Daoy (cell line): ENCODE results near the gene SULT1C4. TPM values are rescaled to one million over a fixed set of nuclear protein-coding genes. Genes with fewer than 3 reads are reported as not detected.

Source experiments
- DNase-seq: peaks from one replicate; pipeline ENCODE4 v3.0.0-alpha.2; 2015; ENCODE audit warnings: low read depth
- total RNA-seq: library from RNA; depleted of rRNA; stranded (reverse); fragments of >200 nt; shearing (Covaris generic); gene quantifications from 2 replicates; pipeline ENCODE4 v1.2.3, GENCODE V29; 2014

The SULT1C4 gene
- total RNA-seq, 1 experiment from 2014 or later = not detected

DNA sequence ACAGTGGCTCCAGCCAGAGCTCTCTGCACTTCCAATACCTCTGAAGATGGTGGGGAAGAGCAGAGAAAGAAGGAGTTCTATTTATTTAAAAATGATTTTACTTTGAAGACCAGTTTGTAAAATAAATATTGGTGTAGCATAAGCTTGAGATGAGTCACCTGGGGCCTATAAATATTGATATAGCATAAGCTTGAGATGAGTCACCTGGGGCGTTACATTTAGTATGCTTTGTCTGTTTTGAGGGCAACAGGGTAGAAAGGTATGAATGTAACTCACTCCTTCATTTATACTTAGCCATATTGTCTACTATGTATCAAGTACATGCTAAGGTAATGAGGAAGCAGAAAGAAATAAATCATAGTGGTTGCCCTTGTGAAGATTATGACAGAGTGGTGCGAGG is 7.7 kb upstream of the SULT1C4 start:
- peak; percentile 15 for DNase-seq

DNA sequence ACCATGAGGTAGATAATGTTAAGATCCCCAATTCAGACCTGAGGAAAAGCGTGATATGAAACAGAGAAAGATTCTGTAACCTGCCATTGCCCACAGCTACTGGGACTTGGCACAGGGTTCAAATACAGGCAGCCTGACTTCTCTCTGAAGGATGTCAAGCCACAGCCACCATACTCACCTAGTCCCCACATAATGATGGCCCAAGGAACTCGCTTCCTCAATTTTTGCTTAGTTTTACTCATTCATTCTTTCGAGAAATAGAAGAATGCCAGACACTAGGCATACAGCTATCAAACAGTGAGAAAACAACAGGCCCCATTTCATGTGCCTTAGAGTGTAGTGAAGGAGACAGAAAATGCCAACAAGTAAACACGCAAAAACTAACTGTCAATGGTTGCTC is 980 bp upstream of the SULT1C4 start:
- no peak for DNase-seq

DNA sequence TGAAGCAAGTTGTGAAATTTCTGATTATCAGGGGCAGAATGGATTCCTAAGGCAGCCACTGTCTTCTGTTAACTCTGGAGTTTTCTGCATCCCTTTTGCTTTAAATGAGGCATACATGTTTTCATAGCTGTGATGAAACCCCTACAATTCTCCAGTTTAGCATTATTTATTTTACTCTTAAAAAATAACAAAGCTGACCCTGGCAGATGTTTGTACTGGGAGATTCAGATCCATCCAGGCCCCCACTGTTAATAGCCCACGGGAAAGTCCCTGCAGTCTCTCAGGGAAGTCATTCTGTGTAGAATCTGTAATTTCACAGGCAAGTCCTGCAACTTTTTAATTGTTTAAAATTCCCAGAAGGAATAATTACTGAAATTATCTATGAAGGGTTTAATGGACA is 353 bp upstream of the SULT1C4 start:
- DNase-seq = no peak

DNA sequence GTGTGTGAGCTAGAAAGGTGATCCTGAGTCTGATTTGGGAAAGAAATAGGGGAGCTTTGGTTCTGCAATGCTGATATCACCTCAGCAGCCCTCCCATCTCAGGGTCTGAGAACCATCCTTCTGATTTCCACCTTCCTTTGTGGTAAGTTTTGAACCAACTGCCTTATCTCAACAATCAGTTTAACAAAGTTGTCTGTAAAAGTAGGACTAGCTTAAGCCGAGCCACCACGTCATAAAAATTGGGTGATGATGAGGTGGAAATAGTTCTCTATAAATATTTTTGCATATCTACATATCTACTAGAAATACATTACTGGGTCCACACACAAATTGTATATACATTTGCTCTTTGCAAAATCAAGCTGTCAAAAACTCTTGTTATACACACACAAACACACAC is 1.1 kb downstream of the SULT1C4 start:
- DNase-seq = no peak

DNA sequence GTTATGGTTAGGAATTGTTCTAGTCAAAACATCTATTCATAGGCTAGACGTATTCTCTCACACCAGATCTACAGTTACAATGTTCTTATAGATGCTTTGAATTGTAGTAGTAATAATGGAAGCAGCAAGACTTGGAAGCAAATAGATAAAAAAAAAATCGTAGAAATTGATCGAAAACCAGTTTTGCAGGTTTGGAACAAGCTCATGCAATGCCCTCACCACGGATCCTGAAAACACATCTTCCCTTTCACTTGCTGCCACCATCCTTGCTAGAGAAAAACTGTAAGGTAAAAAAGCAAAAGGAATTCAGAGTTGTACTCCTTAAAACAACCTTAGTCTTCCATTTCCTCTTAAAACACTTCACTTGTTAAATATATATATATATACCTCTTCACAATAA is 4.4 kb downstream of the SULT1C4 start:
- DNase-seq = no peak

DNA sequence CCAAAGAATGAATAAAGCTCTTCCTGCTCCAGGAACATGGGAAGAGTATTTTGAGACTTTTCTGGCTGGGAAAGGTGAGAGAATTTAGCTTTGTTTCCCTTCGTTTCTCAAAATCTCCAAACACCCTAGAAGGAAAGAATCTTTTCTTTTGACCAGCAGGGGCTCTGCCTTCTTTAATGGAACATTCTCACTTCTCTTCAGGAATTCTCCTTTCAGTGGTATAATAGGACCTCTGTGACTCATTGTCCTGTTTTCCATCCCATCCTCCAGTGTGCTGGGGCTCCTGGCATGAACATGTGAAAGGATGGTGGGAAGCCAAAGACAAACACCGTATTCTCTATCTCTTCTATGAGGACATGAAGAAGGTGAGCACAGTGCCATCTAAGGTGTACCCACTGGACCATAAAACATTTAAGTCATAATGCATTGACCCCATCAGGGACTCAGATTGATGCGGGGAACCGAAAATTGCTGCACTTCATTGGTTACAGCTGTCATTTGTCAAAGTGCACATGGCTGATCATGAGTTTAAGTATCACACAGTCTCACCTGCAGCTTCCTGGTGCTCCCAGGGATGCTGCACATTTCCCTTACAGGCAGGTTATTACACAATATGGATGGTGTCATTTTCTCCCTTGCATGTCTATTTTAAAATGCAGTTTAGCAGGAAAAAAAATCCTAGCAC is 5.5 kb downstream of the SULT1C4 start:
- no peak for DNase-seq

DNA sequence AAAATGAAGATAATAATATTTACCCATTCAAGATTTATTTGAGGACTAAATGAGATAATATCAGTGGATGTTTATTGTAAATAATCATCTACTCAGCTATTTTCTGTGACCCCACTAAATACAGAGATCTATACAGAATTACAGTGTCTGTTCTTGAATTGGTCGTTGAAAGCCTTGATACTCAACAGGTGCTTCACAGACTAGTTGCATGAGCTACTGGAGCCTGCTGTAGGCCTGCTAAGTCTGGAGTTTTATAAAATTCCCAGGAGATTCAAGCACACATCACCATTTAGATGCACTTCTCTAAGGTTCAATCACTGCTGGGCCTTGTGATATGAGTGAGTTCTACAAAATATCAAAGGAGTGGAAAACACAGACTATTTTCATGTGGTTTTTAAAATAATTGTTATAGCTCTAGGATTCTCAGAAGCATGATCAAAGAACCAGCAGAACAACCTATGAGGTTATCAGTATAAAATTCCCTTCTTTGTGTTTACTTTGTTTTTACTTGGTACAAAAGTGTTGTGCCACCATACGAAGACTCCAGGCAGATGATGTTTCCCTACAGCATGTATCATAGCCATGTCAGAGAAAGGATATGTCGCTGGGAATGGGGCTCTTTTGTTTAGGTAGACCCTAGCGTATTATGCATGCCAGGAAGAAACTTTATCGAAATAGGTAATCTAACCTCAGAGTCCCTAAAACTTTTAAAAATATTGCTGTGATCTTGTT is 7.1 kb downstream of the SULT1C4 start:
- DNase-seq = no peak

DNA sequence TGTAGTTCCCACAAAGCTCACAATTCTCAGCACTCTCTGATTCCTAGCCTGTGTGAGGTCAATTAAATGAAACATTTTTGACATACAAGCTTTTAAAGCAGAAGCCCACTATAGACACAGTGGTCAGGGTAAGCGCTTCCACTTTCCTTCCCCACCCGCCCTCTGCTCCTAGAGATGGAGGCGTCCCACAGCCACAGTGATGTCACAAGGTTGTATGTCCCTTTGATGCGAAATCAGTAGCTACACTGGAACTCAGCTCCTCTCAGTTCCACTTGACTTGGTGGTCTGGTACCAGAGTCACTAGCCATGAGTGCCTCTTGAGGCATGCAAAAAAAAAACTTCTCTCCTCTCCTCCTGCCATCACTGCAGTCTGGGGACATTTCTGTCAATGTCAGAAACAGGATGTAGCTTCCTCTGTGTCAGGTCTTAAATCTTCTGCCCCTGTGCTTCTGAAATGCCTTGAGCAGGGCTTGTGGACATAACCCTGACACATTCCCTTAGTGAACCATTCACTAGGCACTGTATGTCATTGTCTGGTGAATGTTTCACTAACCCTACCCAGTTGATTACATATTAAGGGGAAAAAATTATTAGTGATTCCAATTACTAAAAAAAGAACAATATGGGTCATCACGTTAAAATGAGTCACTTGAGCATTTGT is 7.8 kb downstream of the SULT1C4 start:
- DNase-seq = no peak

DNA sequence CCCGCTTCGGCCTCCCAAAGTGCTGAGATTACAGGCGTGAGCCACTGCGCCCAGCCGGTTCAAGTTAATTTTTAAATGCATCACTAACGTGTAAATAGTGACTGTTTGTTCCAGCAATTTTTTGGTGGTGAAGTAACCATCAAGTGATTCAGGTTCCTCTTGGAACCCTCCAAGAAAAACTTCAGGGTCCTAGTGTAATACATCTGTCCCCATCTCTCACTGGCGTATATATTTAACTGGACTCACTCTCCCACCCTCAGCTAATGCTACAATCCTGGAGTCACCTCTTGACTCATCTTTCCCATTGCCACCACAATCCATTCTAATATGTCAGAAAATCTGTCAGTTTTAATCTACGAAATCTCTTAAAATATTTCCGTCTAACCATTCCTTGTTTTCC is 10.3 kb downstream of the SULT1C4 start:
- DNase-seq = no peak

DNA sequence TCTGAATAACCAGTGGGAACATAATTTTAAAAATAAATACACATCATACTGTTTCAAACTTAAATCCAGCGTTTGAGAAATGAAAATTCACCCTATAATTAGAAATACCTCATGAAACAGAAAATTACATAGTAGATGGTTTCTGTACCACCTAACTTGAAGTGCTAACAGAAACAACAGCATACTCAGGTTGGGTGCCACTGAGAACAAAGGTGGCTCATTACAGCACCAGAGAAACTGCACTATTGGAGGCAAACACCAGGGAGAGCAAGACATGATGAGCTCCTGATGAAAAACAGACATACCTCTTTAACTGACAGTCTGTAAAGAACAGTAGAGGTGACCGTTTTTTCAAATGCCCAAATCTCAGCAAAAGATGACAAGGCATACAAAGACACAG is 12.6 kb downstream of the SULT1C4 start:
- DNase-seq = no peak

DNA sequence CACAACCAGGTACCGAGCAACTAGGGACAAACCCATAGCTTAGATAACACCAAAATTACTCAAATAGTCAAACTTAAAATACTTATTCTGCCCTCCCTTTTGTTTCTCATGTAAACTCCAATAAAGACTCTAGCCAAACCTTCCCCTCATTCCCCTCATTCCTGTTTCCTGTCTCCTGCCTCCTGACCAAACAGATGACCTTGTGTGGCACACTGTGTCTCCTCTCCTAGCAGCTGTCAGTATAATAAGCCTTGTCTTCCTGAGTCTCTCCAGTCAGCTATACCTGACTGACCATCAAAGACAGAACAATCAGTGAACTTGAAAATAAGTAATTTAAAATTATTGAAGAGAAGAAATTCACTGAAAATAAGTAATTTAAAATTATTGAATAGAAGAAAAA is 14.3 kb downstream of the SULT1C4 start:
- DNase-seq = no peak

DNA sequence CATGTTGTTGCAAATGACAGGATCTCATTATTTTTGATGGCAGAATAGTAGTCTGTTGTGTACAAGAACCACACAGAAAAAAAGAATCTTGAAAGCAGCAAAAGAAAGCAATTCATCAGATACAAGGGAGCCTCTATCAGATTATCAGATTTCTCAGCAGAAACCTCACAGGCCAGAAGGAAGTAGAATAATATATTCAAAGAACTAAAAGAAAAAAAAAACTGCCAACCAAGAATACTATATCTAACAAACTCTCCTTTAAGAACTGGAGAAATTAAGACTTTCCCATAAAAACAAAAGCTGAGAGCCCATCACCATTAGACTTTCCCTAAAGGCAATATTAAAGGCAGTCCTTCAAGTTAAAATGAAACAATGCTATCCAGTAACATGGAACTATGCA is 15.4 kb downstream of the SULT1C4 start:
- DNase-seq = no peak

DNA sequence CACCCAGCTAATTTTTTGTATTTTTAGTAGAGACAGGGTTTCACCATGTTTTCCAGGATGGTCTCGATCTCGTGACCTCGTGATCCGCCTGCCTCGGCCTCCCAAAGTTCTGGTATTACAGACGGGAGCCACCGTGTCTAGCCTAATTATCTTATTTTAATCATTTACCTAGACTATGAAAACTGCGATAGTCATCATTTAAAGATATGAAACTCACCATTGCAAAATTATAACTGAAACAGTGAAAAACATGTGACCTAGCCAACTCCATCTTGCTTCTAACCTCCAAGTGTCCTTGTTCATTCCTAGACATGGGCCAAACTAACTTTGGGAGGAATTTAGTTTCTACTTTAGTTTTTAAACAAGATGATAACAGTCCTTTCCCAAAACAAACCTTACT is 17.4 kb downstream of the SULT1C4 start:
- no peak for DNase-seq

DNA sequence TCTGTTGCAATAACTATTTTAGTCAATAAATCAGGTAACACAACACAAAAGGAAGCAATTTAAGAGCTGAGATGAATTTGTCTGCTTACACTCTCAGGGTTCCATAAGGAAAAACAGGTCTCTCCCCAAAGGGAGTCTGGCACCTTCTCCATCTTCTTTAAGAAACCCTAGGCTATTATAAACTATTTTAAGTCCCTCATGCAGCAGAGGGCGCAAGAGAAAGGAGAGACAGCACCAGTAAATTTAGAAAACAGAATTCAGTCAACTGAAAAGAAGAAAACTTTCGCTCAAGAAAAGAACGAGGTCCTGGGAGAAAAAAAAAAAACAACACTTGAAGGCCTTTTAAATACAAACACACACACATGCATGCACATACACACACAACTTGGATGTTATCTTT is 19.1 kb downstream of the SULT1C4 start:
- peak; percentile 41 for DNase-seq

DNA sequence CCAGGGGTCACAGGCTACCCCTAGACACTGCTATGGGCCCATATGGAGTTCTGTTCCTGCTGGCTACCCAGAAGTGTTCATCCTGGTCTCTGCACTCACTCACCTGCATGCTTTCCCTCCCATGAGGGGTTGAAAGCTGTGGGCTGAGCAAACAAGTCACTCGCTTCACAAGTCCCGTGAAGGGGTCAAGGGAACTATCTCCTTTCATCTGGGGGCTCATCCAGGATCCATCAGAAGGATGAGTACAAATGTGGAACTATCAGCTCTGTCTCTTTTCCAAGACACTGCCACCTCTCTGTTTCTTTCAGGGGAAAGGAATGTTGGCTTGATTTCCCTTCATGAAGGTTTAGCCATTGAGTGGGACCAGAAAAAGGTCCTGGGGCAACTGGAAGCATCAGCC is 21.7 kb downstream of the SULT1C4 start:
- DNase-seq = no peak

DNA sequence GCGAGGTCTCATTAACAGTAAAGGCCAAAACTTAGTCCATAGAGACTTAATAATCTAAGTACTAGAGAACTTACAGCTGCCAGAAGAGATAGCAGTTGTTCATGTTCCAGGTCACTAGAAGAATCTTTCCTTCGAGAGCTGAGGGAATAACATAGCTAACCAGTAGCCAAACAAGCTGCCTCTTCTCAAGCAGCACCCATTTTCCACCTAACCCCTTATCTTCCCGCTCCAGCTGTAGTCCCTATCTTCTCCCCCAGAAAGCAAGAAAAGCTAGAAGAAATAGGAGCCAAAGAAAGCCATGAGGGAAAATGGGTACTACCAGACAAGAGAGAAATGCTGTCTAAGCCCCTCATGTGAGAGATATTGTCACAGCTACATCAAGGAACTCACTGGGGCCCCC is 24.0 kb downstream of the SULT1C4 start:
- no peak for DNase-seq

DNA sequence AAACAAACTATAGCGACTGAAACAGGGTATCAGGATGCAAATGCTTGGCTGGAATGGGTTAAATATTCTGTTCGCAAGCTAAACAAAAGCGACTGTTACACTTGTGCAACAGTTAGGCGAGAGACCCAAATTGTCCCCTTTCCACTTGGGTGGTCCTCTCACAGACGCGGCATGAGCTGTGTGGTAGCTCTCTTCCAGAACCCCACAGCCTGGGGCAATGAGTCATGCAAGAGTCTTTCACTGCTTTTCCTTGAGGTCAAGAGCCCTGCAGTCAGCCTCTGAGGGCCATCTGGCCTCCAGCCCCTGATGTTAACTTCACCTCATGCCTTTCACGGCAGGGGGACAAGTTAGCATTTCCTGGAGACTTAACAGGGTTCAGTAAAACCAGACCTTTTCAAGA is 25.7 kb downstream of the SULT1C4 start:
- DNase-seq = peak; percentile 51

DNA sequence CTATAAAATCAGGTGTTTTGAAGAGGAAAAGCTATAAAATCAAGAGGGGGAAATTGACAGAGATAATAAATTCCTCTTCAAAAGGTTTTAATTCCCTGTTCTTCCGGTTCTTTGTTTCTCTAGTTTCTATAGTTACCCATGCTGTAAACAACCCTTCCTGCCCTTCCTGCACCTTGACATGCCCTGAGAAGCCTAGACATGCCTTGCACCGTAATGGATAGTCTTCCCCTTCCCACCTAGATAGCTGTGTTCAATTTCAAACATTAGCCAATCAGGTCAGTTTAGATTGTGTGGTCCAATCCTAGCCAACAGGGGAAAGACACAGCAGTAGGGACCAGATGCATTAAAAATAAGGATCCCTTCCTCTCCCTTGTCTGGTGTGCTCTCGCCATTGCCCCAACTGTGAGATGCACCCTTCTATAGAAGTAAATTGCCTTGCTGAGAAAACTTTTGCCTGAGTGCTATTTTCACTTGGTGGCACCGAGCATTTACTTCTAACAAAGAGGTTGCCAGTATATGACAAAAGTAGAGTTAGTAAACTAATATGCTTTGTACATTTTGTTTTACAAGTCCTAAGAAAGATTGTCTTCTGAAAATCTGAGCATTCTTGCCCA is 27.1 kb downstream of the SULT1C4 start:
- no peak for DNase-seq

DNA sequence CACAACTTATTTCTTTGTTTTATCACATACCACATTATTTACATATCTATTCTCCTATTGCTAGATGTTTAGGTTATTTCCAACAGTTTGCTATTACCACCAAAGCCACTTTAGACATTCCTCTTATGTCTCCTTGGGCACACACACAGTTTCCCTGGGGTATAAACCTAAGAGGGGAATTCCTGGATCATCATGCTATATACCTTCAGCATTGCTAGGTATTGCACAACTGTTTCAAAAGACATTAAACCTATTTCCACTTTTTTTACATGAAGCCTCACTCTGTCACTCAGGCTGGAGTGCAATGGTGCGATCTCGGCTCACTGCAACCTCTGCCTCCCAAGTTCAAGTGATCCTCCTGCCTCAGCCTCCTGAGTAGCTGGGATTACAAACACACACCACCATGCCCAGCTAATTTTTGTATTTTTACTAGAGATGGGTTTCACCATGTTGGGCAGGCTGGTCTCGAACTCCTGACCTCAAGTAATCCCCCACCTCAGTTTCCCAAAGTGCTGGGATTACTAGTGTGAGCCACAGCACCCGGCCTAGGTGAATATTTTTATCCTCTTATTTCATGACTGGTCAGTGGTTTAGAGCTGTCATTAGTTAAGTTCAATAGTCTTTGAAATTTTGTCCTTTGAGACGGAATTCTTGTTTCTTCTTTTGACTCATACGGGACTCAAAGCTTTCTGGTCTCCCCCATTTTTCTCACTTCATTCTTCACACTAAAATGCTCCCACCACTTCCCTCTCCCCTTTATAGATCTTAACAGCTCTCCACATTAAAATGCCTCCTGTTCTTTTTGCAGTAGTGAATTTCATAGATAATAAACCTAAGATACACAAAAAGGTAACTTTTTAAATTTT is 30.3 kb downstream of the SULT1C4 start:
- no peak for DNase-seq

DNA sequence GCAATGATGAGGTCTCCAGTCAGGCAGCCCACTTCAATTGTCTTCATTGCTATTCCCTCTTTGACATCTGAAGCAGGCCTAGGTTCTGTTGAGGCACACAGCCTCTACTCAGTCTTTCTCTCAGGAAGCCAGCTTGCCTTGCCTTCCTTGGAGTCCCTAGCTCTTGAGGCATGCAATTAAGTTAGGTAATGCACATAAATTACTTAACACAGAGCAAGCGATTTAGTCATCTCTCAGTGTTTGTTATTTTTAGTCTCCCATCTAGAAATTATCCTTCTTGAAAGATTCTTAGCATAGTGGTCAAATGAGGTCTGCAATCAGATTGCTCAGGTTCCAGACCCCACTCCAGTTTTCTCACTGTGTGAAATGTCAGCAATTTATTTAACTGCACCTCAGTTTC is 32.0 kb downstream of the SULT1C4 start:
- peak; percentile 45 for DNase-seq

DNA sequence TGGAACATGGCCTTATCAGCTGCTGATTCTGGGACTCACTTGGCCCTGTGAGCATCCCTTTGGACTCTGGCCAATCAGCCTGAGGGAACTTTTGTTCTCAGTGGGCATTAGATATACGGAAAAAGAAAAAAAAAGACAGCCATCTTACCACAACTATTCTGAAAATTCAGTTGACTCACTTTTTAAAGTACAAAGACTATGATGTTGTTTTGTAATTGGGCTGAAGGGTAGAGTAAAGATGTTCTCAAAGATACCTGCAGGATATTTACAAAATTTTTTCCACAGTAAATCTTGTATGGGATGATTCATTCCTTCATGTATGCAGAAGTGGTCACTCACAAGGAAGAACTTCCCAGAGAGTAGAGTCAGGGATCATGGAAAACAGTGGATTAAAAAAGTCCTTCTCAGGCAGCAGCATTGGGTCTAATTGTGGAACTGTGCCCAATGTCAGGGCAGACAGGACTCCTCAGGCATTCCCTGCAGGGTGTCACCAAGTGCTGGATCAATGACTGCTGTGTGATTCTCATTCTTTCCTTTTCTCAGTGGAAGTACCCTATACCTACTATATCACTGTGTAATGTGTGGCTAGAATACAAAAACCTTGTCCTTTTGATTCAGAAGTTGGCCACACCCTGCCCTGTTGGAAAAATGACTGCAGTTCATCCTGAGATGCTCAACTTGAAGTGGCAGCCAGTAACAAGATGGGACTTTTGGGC is 35.4 kb downstream of the SULT1C4 start:
- DNase-seq = peak; percentile 94
